ENCODE results near the gene EFCAB14.

- TF ChIP-seq POLR2AphosphoS5 (IDR thresholded peaks at IDR 0.05; ENCODE audit: low read length) (no peak), ZNF592 (IDR thresholded peaks at IDR 0.05) (no peak), SMC3 (IDR thresholded peaks at IDR 0.05; ENCODE audit: borderline replicate concordance, low read length) (no peak), EZH2 (IDR thresholded peaks at IDR 0.05; ENCODE audit: borderline replicate concordance, control insufficient read depth, low read depth, low read length) (no peak), TAF1 (IDR thresholded peaks at IDR 0.05; ENCODE audit: borderline replicate concordance, low read depth, low read length) (no peak), HCFC1 (IDR thresholded peaks at IDR 0.05; ENCODE audit: low read length) (no peak), ZNF274 (IDR thresholded peaks at IDR 0.05; ENCODE audit: insufficient read depth, insufficient read length) (no peak), MTA3 (IDR thresholded peaks at IDR 0.05; ENCODE audit: borderline replicate concordance, low read length) (no peak), USF2 (IDR thresholded peaks at IDR 0.05; ENCODE audit: borderline replicate concordance, low read depth, low read length) (no peak), DPF2 (IDR thresholded peaks at IDR 0.05) (no peak)
- TF ChIP-seq, protein P1, sequence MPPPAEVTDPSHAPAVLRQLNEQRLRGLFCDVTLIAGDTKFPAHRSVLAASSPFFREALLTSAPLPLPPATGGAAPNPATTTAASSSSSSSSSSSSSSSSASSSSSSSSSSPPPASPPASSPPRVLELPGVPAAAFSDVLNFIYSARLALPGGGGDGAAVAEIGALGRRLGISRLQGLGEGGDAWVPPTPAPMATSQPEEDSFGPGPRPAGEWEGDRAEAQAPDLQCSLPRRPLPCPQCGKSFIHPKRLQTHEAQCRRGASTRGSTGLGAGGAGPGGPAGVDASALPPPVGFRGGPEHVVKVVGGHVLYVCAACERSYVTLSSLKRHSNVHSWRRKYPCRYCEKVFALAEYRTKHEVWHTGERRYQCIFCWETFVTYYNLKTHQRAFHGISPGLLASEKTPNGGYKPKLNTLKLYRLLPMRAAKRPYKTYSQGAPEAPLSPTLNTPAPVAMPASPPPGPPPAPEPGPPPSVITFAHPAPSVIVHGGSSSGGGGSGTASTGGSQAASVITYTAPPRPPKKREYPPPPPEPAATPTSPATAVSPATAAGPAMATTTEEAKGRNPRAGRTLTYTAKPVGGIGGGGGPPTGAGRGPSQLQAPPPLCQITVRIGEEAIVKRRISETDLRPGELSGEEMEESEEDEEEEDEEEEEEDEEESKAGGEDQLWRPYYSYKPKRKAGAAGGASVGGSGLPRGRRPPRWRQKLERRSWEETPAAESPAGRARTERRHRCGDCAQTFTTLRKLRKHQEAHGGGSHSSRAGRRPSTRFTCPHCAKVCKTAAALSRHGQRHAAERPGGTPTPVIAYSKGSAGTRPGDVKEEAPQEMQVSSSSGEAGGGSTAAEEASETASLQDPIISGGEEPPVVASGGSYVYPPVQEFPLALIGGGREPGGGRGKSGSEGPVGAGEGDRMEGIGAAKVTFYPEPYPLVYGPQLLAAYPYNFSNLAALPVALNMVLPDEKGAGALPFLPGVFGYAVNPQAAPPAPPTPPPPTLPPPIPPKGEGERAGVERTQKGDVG (CRISPR knock-in tag; IDR thresholded peaks at IDR 0.05): no peak
- TF ChIP-seq, protein P2, sequence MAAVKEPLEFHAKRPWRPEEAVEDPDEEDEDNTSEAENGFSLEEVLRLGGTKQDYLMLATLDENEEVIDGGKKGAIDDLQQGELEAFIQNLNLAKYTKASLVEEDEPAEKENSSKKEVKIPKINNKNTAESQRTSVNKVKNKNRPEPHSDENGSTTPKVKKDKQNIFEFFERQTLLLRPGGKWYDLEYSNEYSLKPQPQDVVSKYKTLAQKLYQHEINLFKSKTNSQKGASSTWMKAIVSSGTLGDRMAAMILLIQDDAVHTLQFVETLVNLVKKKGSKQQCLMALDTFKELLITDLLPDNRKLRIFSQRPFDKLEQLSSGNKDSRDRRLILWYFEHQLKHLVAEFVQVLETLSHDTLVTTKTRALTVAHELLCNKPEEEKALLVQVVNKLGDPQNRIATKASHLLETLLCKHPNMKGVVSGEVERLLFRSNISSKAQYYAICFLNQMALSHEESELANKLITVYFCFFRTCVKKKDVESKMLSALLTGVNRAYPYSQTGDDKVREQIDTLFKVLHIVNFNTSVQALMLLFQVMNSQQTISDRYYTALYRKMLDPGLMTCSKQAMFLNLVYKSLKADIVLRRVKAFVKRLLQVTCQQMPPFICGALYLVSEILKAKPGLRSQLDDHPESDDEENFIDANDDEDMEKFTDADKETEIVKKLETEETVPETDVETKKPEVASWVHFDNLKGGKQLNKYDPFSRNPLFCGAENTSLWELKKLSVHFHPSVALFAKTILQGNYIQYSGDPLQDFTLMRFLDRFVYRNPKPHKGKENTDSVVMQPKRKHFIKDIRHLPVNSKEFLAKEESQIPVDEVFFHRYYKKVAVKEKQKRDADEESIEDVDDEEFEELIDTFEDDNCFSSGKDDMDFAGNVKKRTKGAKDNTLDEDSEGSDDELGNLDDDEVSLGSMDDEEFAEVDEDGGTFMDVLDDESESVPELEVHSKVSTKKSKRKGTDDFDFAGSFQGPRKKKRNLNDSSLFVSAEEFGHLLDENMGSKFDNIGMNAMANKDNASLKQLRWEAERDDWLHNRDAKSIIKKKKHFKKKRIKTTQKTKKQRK (IDR thresholded peaks at IDR 0.05; ENCODE audit: low read depth, low read length): no peak
- TF ChIP-seq, protein P3, sequence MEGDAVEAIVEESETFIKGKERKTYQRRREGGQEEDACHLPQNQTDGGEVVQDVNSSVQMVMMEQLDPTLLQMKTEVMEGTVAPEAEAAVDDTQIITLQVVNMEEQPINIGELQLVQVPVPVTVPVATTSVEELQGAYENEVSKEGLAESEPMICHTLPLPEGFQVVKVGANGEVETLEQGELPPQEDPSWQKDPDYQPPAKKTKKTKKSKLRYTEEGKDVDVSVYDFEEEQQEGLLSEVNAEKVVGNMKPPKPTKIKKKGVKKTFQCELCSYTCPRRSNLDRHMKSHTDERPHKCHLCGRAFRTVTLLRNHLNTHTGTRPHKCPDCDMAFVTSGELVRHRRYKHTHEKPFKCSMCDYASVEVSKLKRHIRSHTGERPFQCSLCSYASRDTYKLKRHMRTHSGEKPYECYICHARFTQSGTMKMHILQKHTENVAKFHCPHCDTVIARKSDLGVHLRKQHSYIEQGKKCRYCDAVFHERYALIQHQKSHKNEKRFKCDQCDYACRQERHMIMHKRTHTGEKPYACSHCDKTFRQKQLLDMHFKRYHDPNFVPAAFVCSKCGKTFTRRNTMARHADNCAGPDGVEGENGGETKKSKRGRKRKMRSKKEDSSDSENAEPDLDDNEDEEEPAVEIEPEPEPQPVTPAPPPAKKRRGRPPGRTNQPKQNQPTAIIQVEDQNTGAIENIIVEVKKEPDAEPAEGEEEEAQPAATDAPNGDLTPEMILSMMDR (IDR thresholded peaks at IDR 0.05 in 2 of 3, conservative IDR thresholded peaks at IDR 0.05 in 1 of 3; ENCODE audit: control insufficient read depth in 2 of 3, extremely low read depth in 1 of 3, insufficient read depth in 1 of 3, low read depth in 3 of 3, low read length in 3 of 3): no peak
Observed at GRCh38 chr1:46691997-46692790, 26.7 kb downstream of the EFCAB14 start.
